Neural crest cell (in vitro differentiated cells): ENCODE results near the gene CHAT. TPM values are rescaled to one million over a fixed set of nuclear protein-coding genes. Genes with fewer than 3 reads are reported as not detected.

Source experiments
- DNase-seq: peaks from one replicate; pipeline ENCODE4 v3.0.0; 2021; ENCODE audit warnings: low read depth, mixed read lengths, low spot score
- H3K27ac Mint-ChIP-seq: one replicate; pipeline ENCODE4 v1.8.0; 2021; ENCODE audit warnings: mild to moderate bottlenecking, mixed read lengths; ENCODE audit not compliant: unreplicated experiment
- H3K27me3 Mint-ChIP-seq: 2 replicates; pipeline ENCODE4 v1.8.0; 2021; ENCODE audit warnings: low read depth, mild to moderate bottlenecking, mixed read lengths
- H3K36me3 Mint-ChIP-seq: 2 replicates; pipeline ENCODE4 v1.8.0; 2021; ENCODE audit warnings: low read depth, mild to moderate bottlenecking, mixed read lengths
- H3K4me1 Mint-ChIP-seq: 2 replicates; pipeline ENCODE4 v1.8.0; 2021; ENCODE audit warnings: mixed read lengths
- H3K4me3 Mint-ChIP-seq: one replicate; pipeline ENCODE4 v1.8.0; 2021; ENCODE audit warnings: mild to moderate bottlenecking, mixed read lengths
- H3K9me3 Mint-ChIP-seq: 2 replicates; pipeline ENCODE4 v1.8.0; 2021; ENCODE audit warnings: mixed read lengths
- total RNA-seq: library from RNA; stranded (reverse); gene quantifications from 2 replicates; pipeline ENCODE4 v1.2.1, GENCODE V29; 2021
- TF ChIP-seq, protein P1 (sequence below): fragments of 200-600 bp; sonication (generic); conservative IDR thresholded peaks from 2 replicates; pipeline ENCODE4 v1.5.0; 2021; ENCODE audit warnings: antibody characterized with exemption, mild to moderate bottlenecking

CHAT gene
- total RNA-seq, 1 donor from 2014 or later = 2.7 TPM

DNA sequence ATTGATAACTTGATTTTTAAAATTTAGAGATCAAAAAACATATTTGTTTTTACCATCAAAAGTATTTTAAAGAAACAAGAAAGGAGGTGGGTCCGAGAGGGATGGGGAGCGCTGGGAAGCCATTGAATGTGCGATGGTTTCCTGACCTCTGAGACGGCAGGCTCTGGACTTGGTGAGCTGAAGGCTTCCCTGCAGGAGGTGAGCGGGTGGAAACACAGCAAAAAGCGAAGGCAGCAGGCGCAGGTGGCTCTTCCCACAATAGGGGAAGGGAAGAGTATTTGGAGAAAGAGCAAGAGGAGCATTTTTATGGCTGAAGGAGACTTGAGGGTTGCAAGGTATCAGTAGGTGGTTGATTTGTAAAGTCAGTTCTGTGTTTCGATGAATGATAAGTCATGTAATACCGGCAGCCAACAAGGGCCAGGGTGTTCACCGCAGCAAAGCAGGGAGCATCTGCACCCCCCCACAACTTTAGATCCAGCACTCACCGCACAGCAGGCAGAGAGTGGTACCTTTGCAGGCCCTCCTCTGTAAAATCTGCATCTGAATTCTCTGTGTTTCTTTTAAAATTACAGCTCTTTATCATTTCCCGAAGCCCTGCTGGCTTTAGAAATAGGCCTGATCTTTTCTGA lies 76.2 kb downstream of the CHAT start:
- DNase-seq = no peak
- Mint-ChIP-seq H3K27me3 (peaks cover 84% of the 10 kb centered on the region), H3K36me3 (peaks cover 2% of the 10 kb centered on the region)

DNA sequence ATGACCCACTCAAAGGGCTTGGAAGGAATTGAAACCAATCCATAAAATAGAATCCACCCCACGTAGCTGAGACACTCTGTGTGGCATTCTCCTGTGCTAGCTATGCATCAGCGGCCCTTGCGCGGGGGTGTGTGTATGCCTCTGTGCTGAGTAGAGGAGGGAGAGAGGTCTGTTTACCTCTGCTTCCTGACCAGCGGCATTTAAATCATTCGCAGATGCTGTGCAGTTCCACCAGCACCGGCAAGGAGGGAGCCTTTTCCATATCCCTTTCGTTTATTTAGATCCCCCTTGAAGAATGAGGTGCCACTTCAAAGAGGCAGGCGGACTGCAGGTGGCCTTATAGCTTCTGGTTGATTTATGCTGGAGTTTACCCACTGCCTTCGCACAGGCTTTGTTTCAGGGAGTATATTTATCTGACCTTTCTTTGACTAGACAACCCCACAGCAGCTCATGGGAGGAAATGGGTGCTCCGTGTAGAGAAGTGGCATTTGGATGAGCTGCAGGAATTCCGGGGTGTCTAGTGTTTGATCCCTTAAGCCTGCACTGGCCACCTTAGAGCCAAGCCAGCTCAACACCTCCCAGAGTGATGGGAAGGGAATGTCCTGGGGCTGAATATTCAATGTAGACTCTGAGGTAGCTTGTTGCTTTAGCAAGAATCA lies 77.0 kb downstream of the CHAT start:
- no peaks in the 10 kb centered on the region for H3K9me3 Mint-ChIP-seq
- H3K27me3 Mint-ChIP-seq = peaks cover 82% of the 10 kb centered on the region
- H3K4me3 Mint-ChIP-seq = no peak overlapping the region
- TF ChIP-seq, protein P1, sequence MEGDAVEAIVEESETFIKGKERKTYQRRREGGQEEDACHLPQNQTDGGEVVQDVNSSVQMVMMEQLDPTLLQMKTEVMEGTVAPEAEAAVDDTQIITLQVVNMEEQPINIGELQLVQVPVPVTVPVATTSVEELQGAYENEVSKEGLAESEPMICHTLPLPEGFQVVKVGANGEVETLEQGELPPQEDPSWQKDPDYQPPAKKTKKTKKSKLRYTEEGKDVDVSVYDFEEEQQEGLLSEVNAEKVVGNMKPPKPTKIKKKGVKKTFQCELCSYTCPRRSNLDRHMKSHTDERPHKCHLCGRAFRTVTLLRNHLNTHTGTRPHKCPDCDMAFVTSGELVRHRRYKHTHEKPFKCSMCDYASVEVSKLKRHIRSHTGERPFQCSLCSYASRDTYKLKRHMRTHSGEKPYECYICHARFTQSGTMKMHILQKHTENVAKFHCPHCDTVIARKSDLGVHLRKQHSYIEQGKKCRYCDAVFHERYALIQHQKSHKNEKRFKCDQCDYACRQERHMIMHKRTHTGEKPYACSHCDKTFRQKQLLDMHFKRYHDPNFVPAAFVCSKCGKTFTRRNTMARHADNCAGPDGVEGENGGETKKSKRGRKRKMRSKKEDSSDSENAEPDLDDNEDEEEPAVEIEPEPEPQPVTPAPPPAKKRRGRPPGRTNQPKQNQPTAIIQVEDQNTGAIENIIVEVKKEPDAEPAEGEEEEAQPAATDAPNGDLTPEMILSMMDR = no peak
- no peak for DNase-seq
- H3K4me1 Mint-ChIP-seq = peaks cover 17% of the 10 kb centered on the region
- no peak overlapping the region for H3K27ac Mint-ChIP-seq
- peaks cover 2% of the 10 kb centered on the region for H3K36me3 Mint-ChIP-seq

More for the DNA sequence above, 76.2 kb downstream of the CHAT start:
- H3K27ac Mint-ChIP-seq = no peak overlapping the region
- peaks cover 17% of the 10 kb centered on the region for H3K4me1 Mint-ChIP-seq
- H3K9me3 Mint-ChIP-seq = no peaks in the 10 kb centered on the region
- no peak overlapping the region for H3K4me3 Mint-ChIP-seq
- TF ChIP-seq, protein P1 = no peak

DNA sequence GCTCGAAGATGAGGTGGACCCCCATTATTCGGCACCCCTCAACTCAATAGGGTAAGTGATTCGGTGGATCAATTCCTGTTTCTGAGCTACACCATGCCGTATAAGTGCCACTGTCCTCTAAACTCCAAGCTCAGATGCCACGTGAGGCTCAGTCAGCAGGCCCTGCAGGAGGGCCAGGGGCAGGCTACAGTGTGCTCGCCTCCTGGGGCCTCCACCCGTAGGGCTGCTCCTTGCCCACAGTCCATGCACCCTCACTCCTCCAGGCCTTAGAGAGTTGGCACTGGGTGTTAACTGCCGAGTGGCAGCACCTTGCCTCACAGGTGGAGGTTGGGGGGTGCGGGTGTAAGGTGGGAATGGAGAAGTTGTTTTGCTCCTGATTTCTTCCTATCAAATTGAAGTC lies 77.8 kb downstream of the CHAT start:
- Mint-ChIP-seq H3K36me3 (peaks cover 2% of the 10 kb centered on the region), H3K9me3 (no peaks in the 10 kb centered on the region), H3K27ac (no peak overlapping the region), H3K4me3 (no peak overlapping the region), H3K27me3 (peaks cover 82% of the 10 kb centered on the region), H3K4me1 (peaks cover 17% of the 10 kb centered on the region)
- TF ChIP-seq, protein P1 = no peak
- no peak for DNase-seq

DNA sequence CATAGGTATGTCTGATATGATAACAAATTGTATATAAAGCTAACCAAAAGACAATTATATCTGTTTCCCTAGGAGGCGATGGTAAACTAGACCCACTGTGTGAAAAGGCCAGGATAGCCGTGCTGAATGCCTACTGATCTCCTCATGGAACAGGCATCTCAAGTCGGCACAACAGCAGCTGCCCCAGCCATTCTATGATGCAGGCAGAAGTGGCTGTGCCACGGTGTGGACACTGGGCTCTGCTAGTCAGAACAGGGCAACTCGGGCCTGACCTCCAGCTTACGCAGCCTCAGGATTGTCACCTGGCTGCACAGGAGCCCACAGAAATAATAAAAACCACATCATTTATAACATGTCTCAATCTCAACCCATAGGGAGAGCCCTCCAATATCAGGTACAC lies 80.6 kb downstream of the CHAT start:
- TF ChIP-seq, protein P1 = no peak
- no peaks in the 10 kb centered on the region for H3K36me3 Mint-ChIP-seq
- H3K27me3 Mint-ChIP-seq = peaks cover 61% of the 10 kb centered on the region
- no peak overlapping the region for H3K27ac Mint-ChIP-seq
- peaks cover 16% of the 10 kb centered on the region for H3K4me1 Mint-ChIP-seq
- DNase-seq = no peak
- no peaks in the 10 kb centered on the region for H3K9me3 Mint-ChIP-seq
- H3K4me3 Mint-ChIP-seq = no peak overlapping the region

DNA sequence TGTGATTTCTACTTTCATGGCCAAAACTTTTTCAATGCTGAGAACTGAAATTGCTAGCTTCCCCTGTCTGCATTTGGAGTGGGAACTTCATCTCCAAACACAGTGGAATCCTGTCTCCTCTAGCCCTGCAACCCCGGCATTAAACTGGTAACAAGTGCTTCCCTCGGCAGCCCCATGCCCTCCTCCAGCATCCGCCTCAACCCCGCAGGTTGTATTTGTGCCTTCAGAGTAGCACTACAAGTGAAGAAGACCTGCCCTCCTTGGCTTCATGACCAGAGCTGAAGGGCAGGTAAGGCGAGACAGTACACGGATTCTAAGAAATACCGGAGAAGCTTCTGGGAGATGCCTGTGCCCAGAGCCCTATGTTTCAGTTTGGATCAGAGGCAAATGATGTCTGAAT lies 82.5 kb downstream of the CHAT start:
- peaks cover 45% of the 10 kb centered on the region for H3K27me3 Mint-ChIP-seq
- DNase-seq = no peak
- no peaks in the 10 kb centered on the region for H3K36me3 Mint-ChIP-seq
- H3K9me3 Mint-ChIP-seq = no peaks in the 10 kb centered on the region
- TF ChIP-seq, protein P1 = no peak
- no peak overlapping the region for H3K27ac Mint-ChIP-seq
- H3K4me3 Mint-ChIP-seq = no peak overlapping the region
- H3K4me1 Mint-ChIP-seq = no peaks in the 10 kb centered on the region
